HL-60 (cell line): ENCODE measurements around the gene TAF4.

Experiments used
- DNase-seq, 2 experiments: peaks; one replicate each; pipeline ENCODE4 v3.0.0-alpha.2; 2010 to 2020; ENCODE audit warnings: low read depth in 1 of 2, low spot score in 1 of 2
- H3K27ac ChIP-seq: fragments of 250-450 bp; sonication (Bioruptor Pico); replicated peaks from 2 replicates; pipeline ENCODE4 v1.5.1; 2020; ENCODE audit warnings: mild to moderate bottlenecking, moderate library complexity
- H3K27me3 ChIP-seq: fragments of 250-450 bp; sonication (Bioruptor Pico); 2 replicates; pipeline ENCODE4 v1.5.1; 2021; ENCODE audit warnings: mild to moderate bottlenecking, moderate library complexity; ENCODE audit not compliant: insufficient read depth, poor library complexity, severe bottlenecking
- H3K4me3 ChIP-seq: replicated peaks from 2 replicates; pipeline ENCODE4 v1.5.1; 2011; ENCODE audit warnings: mild to moderate bottlenecking, control low read depth, low read length; ENCODE audit not compliant: insufficient read depth
- GABPA ChIP-seq: IDR thresholded peaks from 2 replicates; pipeline ENCODE4 v1.6.1; 2012; ENCODE audit warnings: low read depth
- POLR2AphosphoS5 ChIP-seq: IDR thresholded peaks from 2 replicates; pipeline ENCODE4 v1.6.1; 2012; ENCODE audit warnings: low read depth
- SPI1 ChIP-seq: IDR thresholded peaks from 2 replicates; pipeline ENCODE4 v1.6.1; 2012; ENCODE audit warnings: low read depth, mild to moderate bottlenecking, borderline replicate concordance
- TF ChIP-seq, protein P1 (sequence below): IDR thresholded peaks from 2 replicates; pipeline ENCODE4 v1.6.1; 2012; ENCODE audit warnings: low read depth; ENCODE audit not compliant: insufficient replicate concordance
- TF ChIP-seq, protein P2 (sequence below): IDR thresholded peaks from one replicate; pipeline ENCODE4 v1.5.1; 2011; ENCODE audit warnings: low read length, control low read depth, inconsistent platforms; ENCODE audit not compliant: insufficient read depth

Gene TAF4

DNA sequence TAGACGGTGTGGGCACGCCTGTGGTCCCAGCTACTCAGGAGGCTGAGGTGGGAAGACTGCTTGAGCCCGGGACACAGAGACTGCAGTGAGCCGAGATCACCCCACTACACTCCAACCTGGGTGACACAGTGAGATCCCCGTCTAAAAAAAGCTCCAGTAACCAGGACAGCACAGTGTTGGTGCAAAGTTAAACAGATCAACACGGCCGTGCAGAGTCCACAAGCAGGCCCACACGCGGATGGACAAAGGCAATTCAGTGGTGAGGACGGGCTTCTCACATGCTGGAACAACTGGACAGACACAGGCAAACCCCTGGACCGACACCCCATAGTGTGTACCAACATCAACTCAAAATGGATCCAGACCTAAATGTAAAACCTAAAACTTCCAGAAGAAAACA, 41.7 kb downstream of the TAF4 start:
- Histone ChIP-seq H3K4me3 (no peak overlapping the region), H3K27me3 (no peaks in the 10 kb centered on the region), H3K27ac (no peak overlapping the region)
- no peak for DNase-seq
- TF ChIP-seq, protein P1, sequence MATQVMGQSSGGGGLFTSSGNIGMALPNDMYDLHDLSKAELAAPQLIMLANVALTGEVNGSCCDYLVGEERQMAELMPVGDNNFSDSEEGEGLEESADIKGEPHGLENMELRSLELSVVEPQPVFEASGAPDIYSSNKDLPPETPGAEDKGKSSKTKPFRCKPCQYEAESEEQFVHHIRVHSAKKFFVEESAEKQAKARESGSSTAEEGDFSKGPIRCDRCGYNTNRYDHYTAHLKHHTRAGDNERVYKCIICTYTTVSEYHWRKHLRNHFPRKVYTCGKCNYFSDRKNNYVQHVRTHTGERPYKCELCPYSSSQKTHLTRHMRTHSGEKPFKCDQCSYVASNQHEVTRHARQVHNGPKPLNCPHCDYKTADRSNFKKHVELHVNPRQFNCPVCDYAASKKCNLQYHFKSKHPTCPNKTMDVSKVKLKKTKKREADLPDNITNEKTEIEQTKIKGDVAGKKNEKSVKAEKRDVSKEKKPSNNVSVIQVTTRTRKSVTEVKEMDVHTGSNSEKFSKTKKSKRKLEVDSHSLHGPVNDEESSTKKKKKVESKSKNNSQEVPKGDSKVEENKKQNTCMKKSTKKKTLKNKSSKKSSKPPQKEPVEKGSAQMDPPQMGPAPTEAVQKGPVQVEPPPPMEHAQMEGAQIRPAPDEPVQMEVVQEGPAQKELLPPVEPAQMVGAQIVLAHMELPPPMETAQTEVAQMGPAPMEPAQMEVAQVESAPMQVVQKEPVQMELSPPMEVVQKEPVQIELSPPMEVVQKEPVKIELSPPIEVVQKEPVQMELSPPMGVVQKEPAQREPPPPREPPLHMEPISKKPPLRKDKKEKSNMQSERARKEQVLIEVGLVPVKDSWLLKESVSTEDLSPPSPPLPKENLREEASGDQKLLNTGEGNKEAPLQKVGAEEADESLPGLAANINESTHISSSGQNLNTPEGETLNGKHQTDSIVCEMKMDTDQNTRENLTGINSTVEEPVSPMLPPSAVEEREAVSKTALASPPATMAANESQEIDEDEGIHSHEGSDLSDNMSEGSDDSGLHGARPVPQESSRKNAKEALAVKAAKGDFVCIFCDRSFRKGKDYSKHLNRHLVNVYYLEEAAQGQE: no peak
- TF ChIP-seq POLR2AphosphoS5 (no peak), SPI1 (no peak), GABPA (no peak)
- TF ChIP-seq, protein P2, sequence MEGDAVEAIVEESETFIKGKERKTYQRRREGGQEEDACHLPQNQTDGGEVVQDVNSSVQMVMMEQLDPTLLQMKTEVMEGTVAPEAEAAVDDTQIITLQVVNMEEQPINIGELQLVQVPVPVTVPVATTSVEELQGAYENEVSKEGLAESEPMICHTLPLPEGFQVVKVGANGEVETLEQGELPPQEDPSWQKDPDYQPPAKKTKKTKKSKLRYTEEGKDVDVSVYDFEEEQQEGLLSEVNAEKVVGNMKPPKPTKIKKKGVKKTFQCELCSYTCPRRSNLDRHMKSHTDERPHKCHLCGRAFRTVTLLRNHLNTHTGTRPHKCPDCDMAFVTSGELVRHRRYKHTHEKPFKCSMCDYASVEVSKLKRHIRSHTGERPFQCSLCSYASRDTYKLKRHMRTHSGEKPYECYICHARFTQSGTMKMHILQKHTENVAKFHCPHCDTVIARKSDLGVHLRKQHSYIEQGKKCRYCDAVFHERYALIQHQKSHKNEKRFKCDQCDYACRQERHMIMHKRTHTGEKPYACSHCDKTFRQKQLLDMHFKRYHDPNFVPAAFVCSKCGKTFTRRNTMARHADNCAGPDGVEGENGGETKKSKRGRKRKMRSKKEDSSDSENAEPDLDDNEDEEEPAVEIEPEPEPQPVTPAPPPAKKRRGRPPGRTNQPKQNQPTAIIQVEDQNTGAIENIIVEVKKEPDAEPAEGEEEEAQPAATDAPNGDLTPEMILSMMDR: no peak

DNA sequence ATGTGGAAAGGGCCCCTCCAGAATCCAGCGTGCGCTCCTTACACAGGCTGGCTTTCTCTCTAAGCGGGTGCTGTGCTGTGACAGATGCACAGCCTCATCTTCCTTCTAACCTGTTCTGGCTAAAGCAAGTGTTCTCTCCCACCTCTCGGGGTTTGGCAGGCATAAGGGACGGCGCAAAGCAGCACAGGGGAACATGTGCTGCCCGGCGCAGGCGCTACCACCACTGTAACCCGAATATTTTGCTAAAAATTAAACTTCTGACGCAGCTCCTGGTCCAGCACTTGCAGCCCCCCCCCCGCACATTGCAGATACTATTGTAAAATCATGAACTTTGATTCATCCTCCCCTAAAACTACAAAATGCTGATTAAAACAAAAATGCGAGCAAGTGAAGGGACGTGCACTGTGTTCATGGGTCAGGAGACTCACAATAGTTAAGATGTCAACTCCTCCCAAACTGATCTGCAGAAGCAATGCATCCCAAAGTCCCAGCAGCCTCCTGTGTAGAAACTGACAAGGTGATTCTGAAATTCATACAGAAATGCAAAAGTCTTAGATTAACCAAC, 43.0 kb downstream of the TAF4 start:
- Histone ChIP-seq H3K4me3 (no peak overlapping the region), H3K27ac (no peak overlapping the region), H3K27me3 (no peaks in the 10 kb centered on the region)
- no peak for DNase-seq
- TF ChIP-seq GABPA: no peak
- TF ChIP-seq, protein P2: no peak

DNA sequence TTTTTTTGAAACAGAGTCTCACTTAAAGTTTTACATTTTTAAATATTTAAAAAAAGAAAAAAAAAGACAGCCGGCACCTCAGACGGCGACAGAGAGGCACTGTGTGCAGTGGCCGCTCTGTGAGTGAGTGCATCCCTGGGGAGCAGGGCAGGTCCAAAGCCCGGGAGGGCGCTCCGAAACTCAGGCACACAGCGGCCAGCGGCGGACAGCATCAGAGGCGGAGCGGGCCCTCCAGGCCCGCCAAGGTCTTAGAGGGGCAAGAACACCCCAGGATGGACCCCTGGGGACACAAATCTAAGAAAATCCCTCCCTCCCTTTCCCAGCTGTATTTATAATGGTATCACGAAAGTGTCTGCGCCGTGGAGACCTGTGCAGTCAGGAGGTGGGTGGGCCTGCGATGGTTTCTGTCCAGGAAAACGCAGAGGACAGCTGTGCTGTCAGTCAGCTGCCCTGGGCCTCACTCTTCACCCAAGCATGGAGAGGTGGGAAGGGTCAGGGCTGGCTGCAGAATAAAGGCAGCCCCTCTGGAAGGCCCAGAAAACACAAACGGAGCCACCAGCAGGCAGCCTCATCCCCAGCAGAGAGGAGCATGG, 43.8 kb downstream of the TAF4 start:
- H3K4me3 ChIP-seq: no peak overlapping the region
- TF ChIP-seq, protein P1: no peak
- no peak for TF ChIP-seq POLR2AphosphoS5
- no peaks in the 10 kb centered on the region for H3K27me3 ChIP-seq
- no peak overlapping the region for H3K27ac ChIP-seq
- DNase-seq: no peak

DNA sequence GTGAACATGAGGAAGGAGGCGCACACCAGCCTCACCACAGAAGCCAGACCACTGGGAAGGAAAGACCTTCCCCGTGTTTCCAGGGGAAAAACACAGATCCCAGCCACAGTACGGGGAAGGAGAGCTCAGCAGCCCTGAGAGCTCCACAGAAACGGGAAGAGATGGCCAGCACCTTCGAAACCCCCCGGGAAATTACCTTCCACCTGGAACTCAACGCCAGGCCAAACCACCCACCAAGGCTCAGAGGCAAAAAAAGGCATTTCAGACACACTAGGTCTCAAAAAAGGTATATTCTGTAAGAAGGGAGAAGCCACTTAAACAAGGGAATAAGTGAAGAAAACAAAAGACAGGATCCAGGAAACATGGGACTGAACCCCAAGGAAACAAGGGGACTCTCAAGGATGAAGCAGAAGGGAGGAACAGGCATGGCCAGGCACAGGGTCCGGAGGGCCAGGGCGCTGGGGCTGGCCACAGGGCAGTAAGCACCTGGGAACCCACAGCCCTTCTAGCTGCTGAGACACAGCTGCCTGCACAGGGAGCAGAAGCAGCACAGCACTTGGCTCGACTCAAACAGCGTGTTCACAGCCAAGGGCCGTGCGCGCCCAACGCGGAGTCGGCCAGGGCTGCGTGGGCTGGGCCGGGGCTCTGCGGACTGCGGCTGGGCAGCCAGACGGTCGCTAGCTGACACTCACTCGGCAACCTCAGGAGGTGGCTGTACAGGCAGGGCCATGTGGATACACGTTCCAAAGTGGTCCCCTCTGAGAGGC, 44.6 kb downstream of the TAF4 start:
- no peak for DNase-seq
- no peak overlapping the region for H3K4me3 ChIP-seq
- H3K27me3 ChIP-seq: no peaks in the 10 kb centered on the region
- TF ChIP-seq GABPA: no peak
- no peak for TF ChIP-seq SPI1
- TF ChIP-seq, protein P2: no peak
- no peak for TF ChIP-seq POLR2AphosphoS5
- TF ChIP-seq, protein P1: no peak
- no peak overlapping the region for H3K27ac ChIP-seq
